Lower leg skin (tissue), 4 donors: ENCODE results near the gene ZNF587B. TPM values are rescaled to one million over a fixed set of nuclear protein-coding genes. Genes with fewer than 3 reads are reported as not detected.
"Not testable (repeated sequence)": the region's sequence is repeated elsewhere in the genome, so short reads cannot be mapped to it uniquely, and the experiment has no call there.

Experiments
- DNase-seq, 2 donors: peaks; one replicate each; pipeline ENCODE4 v3.0.0-alpha.2; 2019; ENCODE audit warnings: low spot score in 2 of 2
- H3K4me3 ChIP-seq: fragments of 200-600 bp; sonication (generic); 2 replicates; pipeline ENCODE4 v1.5.1; 2017; ENCODE audit warnings: mild to moderate bottlenecking, low read depth; ENCODE audit not compliant: poor library complexity, severe bottlenecking
- CTCF ChIP-seq, 3 donors: fragments of 450-650 bp; IDR thresholded peaks; one replicate each; pipeline ENCODE4 v1.5.1; 2016; ENCODE audit warnings: antibody characterized with exemption in 3 of 3, mild to moderate bottlenecking in 3 of 3, moderate library complexity in 2 of 3
- POLR2A ChIP-seq, 2 donors: fragments of 450-650 bp; IDR thresholded peaks; one replicate each; pipeline ENCODE4 v1.6.1; 2016 to 2017; ENCODE audit warnings: antibody characterized with exemption in 2 of 2, mild to moderate bottlenecking in 1 of 2, moderate library complexity in 1 of 2
- WGBS, 2 donors: methylation state at CpG; one replicate each; pipeline ENCODE4 v1.1.5; 2018; 5-methylcytosine and 5-hydroxymethylcytosine counted together
- intact Hi-C: fragments of 100-400 bp; cut with DNase I; formaldehyde crosslinking; loops from one replicate; pipeline ENCODE4 v1.15.0; 2023; ENCODE audit warnings: low total_unique reads
- total RNA-seq, 4 donors: library from RNA; depleted of rRNA; stranded (reverse); fragments of >200 nt; gene quantifications; one replicate each; pipeline ENCODE4 v1.1.0, GENCODE V29; 2016

The ZNF587B gene
- total RNA-seq, 4 donors from 2014 or later = 11.8 to 16.7 (median 13.7) TPM

- 11 to 12% methylated on average over 11 of the region's 11 CpGs for WGBS, 2 donors
- peak overlapping the region; percentile 55 for H3K4me3 ChIP-seq
- no peak for DNase-seq
- no peak for TF ChIP-seq POLR2A (IDR thresholded peaks at IDR 0.05)
- no peak for TF ChIP-seq CTCF (IDR thresholded peaks at IDR 0.05)
- intact Hi-C loops = no loop called here
Measured at GRCh38 chr19:57850553-57851017, 20.5 kb downstream of the ZNF587B start.

GRCh38 chr19:57851812-57852603 lies 21.9 kb downstream of the ZNF587B start:
- WGBS, 2 donors = 89 to 91% methylated on average over 3 to 5 of the region's 6 CpGs
- H3K4me3 ChIP-seq, DNase-seq, intact Hi-C loops: not testable (repeated sequence)

GRCh38 chr19:57854117-57854516 lies 24.0 kb downstream of the ZNF587B start:
- 86 to 96% methylated on average over 2 of the region's 2 CpGs for WGBS, 2 donors
- intact Hi-C loops, H3K4me3 ChIP-seq, DNase-seq: not testable (repeated sequence)

- DNase-seq = peak in 1 of 2 donors; percentile 7
- H3K4me3 ChIP-seq, intact Hi-C loops: not testable (repeated sequence)
- WGBS, 2 donors = 97 to 98% methylated on average over 3 of the region's 3 CpGs
Measured at GRCh38 chr19:57862351-57862750, 32.3 kb downstream of the ZNF587B start.

GRCh38 chr19:57867868-57868492 lies 37.9 kb downstream of the ZNF587B start:
- peak in 1 of 2 donors; percentile 26 for DNase-seq
- H3K4me3 ChIP-seq = no peak overlapping the region
- intact Hi-C loops = no loop called here
- 97 to 98% methylated on average over 7 of the region's 7 CpGs for WGBS, 2 donors
- TF ChIP-seq POLR2A (IDR thresholded peaks at IDR 0.05) (no peak), CTCF (IDR thresholded peaks at IDR 0.05) (no peak)

GRCh38 chr19:57869655-57870054 lies 39.6 kb downstream of the ZNF587B start:
- H3K4me3 ChIP-seq, DNase-seq, intact Hi-C loops: not testable (repeated sequence)
- WGBS, 2 donors = 92 to 94% methylated on average over 6 of the region's 6 CpGs

GRCh38 chr19:57870225-57870624 lies 40.1 kb downstream of the ZNF587B start:
- no peak for DNase-seq
- WGBS, 2 donors = 88 to 91% methylated on average over 2 of the region's 2 CpGs
- TF ChIP-seq CTCF (IDR thresholded peaks at IDR 0.05) = no peak
- no peak for TF ChIP-seq POLR2A (IDR thresholded peaks at IDR 0.05)
- intact Hi-C loops = no loop called here
- H3K4me3 ChIP-seq = no peak overlapping the region

GRCh38 chr19:57872450-57872849 lies 42.4 kb downstream of the ZNF587B start:
- DNase-seq = no peak
- no peak overlapping the region for H3K4me3 ChIP-seq
- intact Hi-C loops = no loop called here
- TF ChIP-seq CTCF (IDR thresholded peaks at IDR 0.05) (no peak), POLR2A (IDR thresholded peaks at IDR 0.05) (no peak)

- 92 to 97% methylated on average over 8 of the region's 8 CpGs for WGBS, 2 donors
- H3K4me3 ChIP-seq, intact Hi-C loops: not testable (repeated sequence)
- peak in 1 of 2 donors; percentile 3 for DNase-seq
Measured at GRCh38 chr19:57873883-57874799, 44.0 kb downstream of the ZNF587B start.
